Skin of body (tissue), 2 donors: ENCODE measurements around the gene ROMO1. TPM values are rescaled to one million over a fixed set of nuclear protein-coding genes. Genes with fewer than 3 reads are reported as not detected.
"Not testable (repeated sequence)": the region's sequence is repeated elsewhere in the genome, so short reads cannot be mapped to it uniquely, and the experiment has no call there.

Source experiments
- DNase-seq: peaks from one replicate; lab custom pipeline; 2025; lab: John Stamatoyannopoulos, UW
- total RNA-seq: library from RNA; depleted of rRNA; stranded (reverse); fragments of >200 nt; gene quantifications from one replicate; pipeline ENCODE4 v1.2.3, GENCODE V29; 2014

ROMO1 gene
- total RNA-seq, 1 donor from 2014 or later = 102 TPM

GRCh38 chr20:35729836-35730582 is 30.8 kb downstream of the ROMO1 start:
- DNase-seq = no peak

DNA sequence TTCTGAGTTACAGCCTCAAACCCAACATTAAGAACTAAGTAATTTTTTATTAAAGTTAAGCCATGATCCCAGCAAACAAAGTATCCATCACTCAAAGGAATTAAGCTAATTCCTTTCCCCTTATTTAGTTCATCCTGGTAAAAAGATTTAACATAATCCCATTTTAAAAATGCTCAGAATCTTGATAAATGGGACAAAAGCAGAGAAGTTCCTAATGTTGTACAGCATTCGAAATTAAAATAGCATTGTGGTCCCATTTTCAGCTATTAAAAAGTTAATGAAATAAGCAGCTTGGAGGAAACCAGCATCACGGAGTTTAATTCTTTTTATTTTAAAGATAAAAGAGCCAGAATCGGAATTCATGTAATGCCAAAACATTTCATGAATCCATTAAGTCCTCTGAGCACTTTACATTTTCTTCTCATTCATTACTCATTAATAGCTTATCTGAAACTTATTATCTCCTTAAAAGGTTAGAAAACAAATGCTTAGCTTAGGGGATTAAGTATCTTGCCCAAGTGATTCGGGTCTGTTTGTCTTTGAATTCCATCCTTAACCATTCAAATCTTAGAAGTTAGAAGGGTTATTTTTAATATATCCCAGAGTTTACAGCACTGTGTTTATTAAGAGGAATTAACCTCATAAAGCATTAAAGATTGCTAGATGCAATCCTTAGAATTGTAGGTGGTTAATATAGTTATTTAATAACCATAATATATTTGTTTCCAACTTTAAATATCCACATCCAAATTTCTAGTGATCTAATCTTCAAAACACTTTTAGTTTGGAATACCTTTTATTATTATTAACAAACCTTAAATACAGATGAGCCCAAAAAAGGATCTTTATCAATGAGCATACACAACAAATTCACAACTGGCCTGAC is 31.6 kb downstream of the ROMO1 start:
- DNase-seq = no peak

DNA sequence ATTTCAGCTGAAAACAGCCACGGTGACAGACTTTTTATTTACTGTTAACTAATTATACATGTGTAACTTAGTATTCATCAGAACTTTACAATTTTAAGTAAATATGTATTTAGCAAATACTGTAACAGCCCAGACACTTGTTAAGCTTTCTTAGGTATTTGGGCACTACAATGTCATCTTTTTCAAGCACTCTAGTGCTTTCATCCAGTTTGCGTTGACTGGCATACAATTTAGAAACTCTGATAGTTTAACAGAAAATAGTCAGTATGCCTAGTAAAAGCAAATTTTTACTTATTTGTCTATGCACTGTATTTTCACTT is 32.2 kb downstream of the ROMO1 start:
- DNase-seq = no peak

GRCh38 chr20:35731862-35732643 is 32.8 kb downstream of the ROMO1 start:
- no peak for DNase-seq

DNA sequence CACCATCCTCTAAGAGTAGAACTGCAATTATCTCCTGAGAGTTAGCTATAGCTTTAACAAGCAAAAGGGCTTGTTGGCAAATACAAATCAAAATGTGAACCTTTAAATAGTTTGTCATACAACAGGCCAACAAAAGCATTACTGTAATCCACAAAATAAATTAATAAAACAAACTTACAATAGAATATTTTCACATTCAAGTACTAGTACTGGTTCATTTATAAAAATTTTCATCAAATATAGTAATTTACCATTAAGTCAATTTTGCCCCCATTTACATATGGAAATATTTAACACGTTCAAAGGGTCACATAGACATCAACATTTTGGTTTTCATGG is 33.4 kb downstream of the ROMO1 start:
- no peak for DNase-seq

- no peak for DNase-seq
These were observed 35.2 kb downstream of the ROMO1 start for GRCh38 chr20:35734374-35734773.

DNA sequence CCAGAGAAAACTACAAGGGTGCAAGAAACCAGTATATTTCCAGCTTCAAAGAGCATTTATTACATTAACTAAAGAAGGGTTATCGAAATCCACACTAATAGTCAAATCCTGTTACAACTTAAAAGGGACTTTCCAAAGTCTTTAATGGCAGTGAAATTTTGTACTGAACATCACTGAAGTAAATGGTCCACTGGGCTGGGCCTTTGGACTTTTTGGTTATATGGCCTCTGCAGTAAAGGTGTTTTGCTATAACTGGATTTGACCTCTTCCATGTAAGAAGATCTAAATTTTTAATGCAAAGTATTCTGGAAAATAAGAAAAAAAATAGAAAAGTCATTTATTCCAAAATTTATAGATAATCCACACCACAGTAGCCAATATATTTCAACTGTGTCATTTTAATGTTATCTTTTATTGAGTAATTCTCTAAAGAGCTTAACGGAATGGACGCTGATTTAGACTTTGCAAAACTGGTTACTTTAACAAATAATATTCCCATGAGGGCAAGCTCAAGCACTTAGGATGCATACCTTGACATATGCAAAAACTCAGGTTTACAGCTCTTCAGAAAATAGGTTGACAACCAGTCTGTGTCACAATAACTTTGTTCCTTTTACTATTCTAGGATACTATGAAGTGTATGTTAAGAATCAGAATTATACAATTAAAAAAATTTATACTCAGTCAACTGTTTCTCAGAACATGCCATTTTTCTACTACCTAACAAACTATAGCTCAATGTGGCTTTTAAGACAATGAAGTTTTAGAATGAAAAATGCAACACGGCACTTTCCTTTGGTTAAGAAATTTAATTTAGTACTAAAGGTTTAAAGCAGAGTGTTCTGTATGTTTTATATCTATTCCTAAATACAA is 35.8 kb downstream of the ROMO1 start:
- no peak for DNase-seq

DNA sequence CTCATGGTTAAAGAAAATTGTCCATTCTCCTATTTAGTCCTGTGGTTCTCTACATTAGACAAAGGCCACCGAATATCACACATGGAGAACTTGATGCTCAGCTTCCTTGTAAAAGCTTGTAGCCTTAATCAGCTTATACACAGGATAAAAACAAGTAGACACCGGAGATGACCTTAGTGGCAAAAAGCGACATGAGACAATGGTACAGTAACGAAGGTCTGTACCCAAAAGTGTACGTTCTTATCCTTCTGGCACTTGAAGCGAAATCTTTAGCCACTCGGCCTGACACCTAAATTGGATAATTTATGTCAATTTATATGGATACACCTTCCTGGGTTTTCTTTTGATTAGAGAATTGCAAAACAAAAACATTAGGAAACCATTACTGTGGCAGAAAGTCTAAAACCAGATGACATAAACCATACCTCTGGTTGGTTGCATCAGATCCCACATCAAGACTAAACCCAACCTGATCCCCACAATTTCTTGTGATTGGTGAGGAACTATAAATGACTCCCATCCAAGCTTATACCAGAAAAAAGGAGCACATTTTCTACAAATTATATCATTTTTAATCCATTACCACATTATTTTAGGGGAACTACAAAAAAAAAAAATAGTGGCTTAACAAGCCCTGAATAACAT is 36.7 kb downstream of the ROMO1 start:
- DNase-seq = no peak

GRCh38 chr20:35737865-35738333 is 38.7 kb downstream of the ROMO1 start:
- DNase-seq = no peak

DNA sequence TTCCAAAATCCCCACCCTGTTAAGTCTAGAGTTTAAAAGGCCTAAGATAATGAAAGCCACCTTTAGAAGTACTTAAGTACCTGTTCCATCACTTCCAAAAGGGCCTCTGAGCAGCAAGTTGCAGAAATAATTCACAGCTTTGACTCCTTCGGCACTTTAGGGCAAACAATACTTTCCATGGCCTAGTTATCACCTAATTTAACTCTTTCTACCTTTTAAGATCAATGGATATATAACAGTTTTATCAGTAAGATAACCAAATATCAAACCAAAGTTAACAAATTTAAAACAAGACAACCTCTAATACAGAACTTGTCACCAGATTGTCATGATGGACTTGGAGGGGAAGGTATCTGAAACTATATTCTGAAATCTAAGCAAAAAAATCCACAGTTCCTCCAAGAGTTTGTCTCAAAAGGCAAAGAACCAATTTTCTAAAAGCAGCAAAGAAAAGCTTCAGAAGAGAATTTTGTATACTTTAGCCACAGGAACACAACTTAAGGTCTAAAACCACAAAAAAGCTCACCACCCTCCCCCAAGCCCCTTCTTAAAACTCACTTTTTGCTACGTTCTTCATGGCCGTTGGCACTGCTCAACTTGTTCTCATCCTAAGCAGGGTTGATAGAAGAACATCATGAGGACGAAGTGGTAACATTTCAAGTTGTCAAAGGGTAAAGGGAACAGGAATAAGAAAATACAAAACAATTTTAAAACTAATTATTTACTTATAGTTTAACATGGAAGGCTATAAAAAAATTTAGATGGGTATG is 39.4 kb downstream of the ROMO1 start:
- DNase-seq = no peak

GRCh38 chr20:35739294-35740163 is 40.3 kb downstream of the ROMO1 start:
- no peak for DNase-seq

DNA sequence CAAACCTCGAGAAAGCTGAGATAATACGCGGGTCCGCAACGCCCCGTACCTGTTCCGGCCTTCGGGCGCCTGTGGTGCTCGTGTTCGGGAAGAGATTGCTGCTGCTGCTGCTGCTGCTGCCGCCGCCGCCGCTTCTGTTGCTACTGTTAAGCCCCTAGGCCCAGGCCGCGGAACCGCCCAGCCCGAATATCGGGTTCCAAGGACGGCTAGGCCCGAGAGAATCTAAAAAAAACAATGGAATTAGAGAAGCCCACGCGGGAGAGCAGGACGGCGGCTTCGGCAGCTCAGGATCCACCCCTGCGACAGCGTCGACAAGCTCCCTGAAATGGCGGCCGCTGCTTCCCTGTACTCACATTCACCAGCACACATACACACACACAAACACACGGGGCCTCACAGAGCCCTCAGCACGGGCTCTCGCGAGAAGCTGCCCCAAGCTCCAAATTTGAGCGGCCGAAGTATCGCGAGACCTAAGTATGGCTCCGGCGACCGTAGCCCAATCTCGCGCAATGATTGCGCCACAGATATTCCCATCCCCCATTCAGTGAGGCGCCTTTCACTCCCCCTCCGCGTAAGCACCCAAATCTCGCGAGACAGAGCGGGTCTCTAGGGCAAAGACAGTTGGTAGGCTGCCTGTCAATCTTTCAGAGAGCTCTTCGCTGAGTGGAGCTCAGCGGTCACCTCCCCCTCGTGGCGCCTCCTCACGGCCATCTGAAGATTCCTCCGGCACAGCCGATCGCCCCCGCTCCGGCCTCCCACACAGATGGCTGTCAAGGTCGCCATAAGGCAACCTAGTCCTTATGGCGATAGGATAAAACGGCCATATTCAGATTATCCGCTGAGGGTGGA is 42.9 kb downstream of the ROMO1 start, which contains the start of gene RBM39:
TSS of gene RBM39 (minus strand) at position 369 of the 849 bp plus-strand sequence. CDS start 1,386 bp downstream, outside the sequence.
- peak; percentile 100 for DNase-seq

DNA sequence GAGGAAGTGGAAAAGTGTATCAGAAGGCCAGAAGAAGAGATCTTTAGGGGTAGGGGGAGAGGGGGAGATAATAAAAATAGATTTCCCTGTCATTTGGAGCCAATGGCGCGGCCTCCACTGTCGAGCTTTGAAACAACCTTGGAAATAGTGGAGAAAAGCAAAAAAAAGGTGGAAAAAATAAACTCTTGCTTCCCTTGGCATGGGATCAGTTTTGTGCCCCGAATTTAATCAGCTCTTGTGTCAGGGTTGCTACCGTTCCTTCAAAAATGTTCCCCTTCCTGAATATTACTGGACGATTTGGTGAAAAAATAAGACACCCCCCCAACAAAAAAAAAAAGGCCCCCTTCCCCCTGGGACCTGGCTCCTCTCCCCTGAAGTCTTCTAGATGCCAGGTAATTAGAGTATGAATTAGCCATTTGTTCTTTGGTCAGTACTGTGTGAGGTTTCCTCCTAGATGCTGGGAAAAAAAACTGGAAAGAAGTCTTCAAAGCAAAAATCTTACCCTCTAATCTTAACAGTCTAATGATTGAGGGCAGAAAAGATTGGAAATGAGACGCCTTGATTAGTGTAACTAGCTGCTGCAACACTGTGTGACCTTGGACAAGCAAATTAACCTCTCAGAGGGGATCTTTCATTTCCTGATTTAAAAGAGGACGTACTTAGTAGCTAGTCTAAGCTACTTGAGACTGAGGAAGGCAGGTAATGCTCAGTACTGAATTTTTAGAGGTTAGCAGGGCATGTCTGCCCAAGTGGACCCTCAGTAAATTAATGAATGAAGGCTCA is 43.7 kb downstream of the ROMO1 start:
- peak; percentile 25 for DNase-seq

- no peak for DNase-seq
These were observed 44.7 kb downstream of the ROMO1 start for GRCh38 chr20:35743693-35744491.

GRCh38 chr20:35744492-35744841 is 45.3 kb downstream of the ROMO1 start:
- DNase-seq = not testable (repeated sequence)
